Dendritic cell treated with granulocyte-macrophage colony-stimulating factor and Interleukin-4, amounts not matched to agents 40 ng/mL and 50 ng/mL, for 4 days (primary cell): ENCODE measurements around the gene MAN2A2.
A peak's percentile ranks its signal among the peaks of the same experiment; 100 is the strongest.

Experiments
- H3K27ac Mint-ChIP-seq: one replicate; pipeline ENCODE4 v1.8.0; 2022; ENCODE audit warnings: mild to moderate bottlenecking, mixed read lengths
- H3K27me3 Mint-ChIP-seq: one replicate; pipeline ENCODE4 v1.8.0; 2022; ENCODE audit warnings: mild to moderate bottlenecking, mixed read lengths
- H3K36me3 Mint-ChIP-seq: one replicate; pipeline ENCODE4 v1.8.0; 2022; ENCODE audit warnings: low read depth, mixed read lengths
- H3K4me1 Mint-ChIP-seq: one replicate; pipeline ENCODE4 v1.8.0; 2022; ENCODE audit warnings: low read depth, mixed read lengths
- H3K4me3 Mint-ChIP-seq: one replicate; pipeline ENCODE4 v1.8.0; 2022; ENCODE audit warnings: mild to moderate bottlenecking, moderate library complexity, mixed read lengths
- H3K9me3 Mint-ChIP-seq: one replicate; pipeline ENCODE4 v1.8.0; 2022; ENCODE audit warnings: mixed read lengths
- intact Hi-C: fragments of 100-400 bp; cut with micrococcal nuclease; formaldehyde crosslinking; loops from one replicate; pipeline ENCODE4 v1.15.0; 2022

Gene MAN2A2

GRCh38 chr15:90949979-90950675 is 47.0 kb downstream of the MAN2A2 start:
- Mint-ChIP-seq H3K4me3 (no peak overlapping the region), H3K4me1 (peaks cover 41% of the 10 kb centered on the region), H3K27ac (peak overlapping the region; percentile 74), H3K36me3 (peaks cover 94% of the 10 kb centered on the region), H3K9me3 (no peaks in the 10 kb centered on the region), H3K27me3 (no peaks in the 10 kb centered on the region)
- intact Hi-C loops = loop anchor here (10.0 kb wide), 1 partner anchor 325 kb away; no protein-coding TSS in a partner anchor

- Mint-ChIP-seq H3K4me3 (no peak overlapping the region), H3K9me3 (no peaks in the 10 kb centered on the region), H3K36me3 (peaks cover 90% of the 10 kb centered on the region), H3K27ac (no peak overlapping the region), H3K27me3 (no peaks in the 10 kb centered on the region), H3K4me1 (peaks cover 44% of the 10 kb centered on the region)
- intact Hi-C loops = loop anchor here (10.0 kb wide), 1 partner anchor 324 kb away; no protein-coding TSS in a partner anchor
These were observed 47.6 kb downstream of the MAN2A2 start for GRCh38 chr15:90950676-90951075.

GRCh38 chr15:90952901-90953677 is 50.0 kb downstream of the MAN2A2 start:
- intact Hi-C loops = loop anchor here (10.0 kb wide), 1 partner anchor 322 kb away; no protein-coding TSS in a partner anchor
- H3K27me3 Mint-ChIP-seq = no peaks in the 10 kb centered on the region
- H3K36me3 Mint-ChIP-seq = peaks cover 75% of the 10 kb centered on the region
- peaks cover 49% of the 10 kb centered on the region for H3K4me1 Mint-ChIP-seq
- H3K27ac Mint-ChIP-seq = peak overlapping the region; percentile 98
- H3K9me3 Mint-ChIP-seq = no peaks in the 10 kb centered on the region
- no peak overlapping the region for H3K4me3 Mint-ChIP-seq

GRCh38 chr15:90953947-90954711 is 51.0 kb downstream of the MAN2A2 start:
- peaks cover 39% of the 10 kb centered on the region for H3K4me1 Mint-ChIP-seq
- intact Hi-C loops = loop anchor here (2.0 to 10.0 kb wide), 2 partner anchors 41 to 321 kb away; partner anchors contain the start of gene PRC1

GRCh38 chr15:90954712-90955623 is 51.9 kb downstream of the MAN2A2 start, which contains the start of gene RCCD1:
Gene RCCD1 (plus strand): TSS chr15:90954884. CDS start chr15:90956735, 1,851 bp downstream.
- Mint-ChIP-seq H3K27me3 (no peaks in the 10 kb centered on the region), H3K36me3 (peaks cover 65% of the 10 kb centered on the region), H3K4me3 (peak within 1 kb of the TSS; percentile 88), H3K4me1 (peaks cover 36% of the 10 kb centered on the region), H3K9me3 (no peaks in the 10 kb centered on the region), H3K27ac (peak within 1 kb of the TSS; percentile 98)
- intact Hi-C loops = loop anchor here (2.0 to 10.0 kb wide), 3 partner anchors 40 to 320 kb away; partner anchors contain the start of gene PRC1

More at GRCh38 chr15:90953947-90954711, 51.0 kb downstream of the MAN2A2 start:
- Mint-ChIP-seq H3K27me3 (no peaks in the 10 kb centered on the region), H3K27ac (peak overlapping the region; percentile 98), H3K9me3 (no peaks in the 10 kb centered on the region), H3K4me3 (peak overlapping the region; percentile 88), H3K36me3 (peaks cover 65% of the 10 kb centered on the region)

- Mint-ChIP-seq H3K27me3 (no peaks in the 10 kb centered on the region), H3K36me3 (peaks cover 65% of the 10 kb centered on the region), H3K27ac (peak overlapping the region; percentile 98), H3K4me1 (peaks cover 35% of the 10 kb centered on the region), H3K9me3 (no peaks in the 10 kb centered on the region), H3K4me3 (peak overlapping the region; percentile 88)
- intact Hi-C loops = loop anchor here (1.0 to 10.0 kb wide), 4 partner anchors 39 to 319 kb away; partner anchors contain the start of gene PRC1
These were observed 52.6 kb downstream of the MAN2A2 start for GRCh38 chr15:90955624-90956273.

- peaks cover 35% of the 10 kb centered on the region for H3K4me1 Mint-ChIP-seq
- H3K27me3 Mint-ChIP-seq = no peaks in the 10 kb centered on the region
- H3K27ac Mint-ChIP-seq = no peak overlapping the region
- no peaks in the 10 kb centered on the region for H3K9me3 Mint-ChIP-seq
- intact Hi-C loops = loop anchor here (1.0 to 10.0 kb wide), 3 partner anchors 76 to 318 kb away; no protein-coding TSS in a partner anchor
- H3K36me3 Mint-ChIP-seq = peaks cover 66% of the 10 kb centered on the region
- H3K4me3 Mint-ChIP-seq = peak overlapping the region; percentile 73
These were observed 53.4 kb downstream of the MAN2A2 start for GRCh38 chr15:90956274-90957030.

- no peak overlapping the region for H3K27ac Mint-ChIP-seq
These were observed 54.1 kb downstream of the MAN2A2 start for GRCh38 chr15:90957031-90957790.

GRCh38 chr15:90957791-90958190 is 54.7 kb downstream of the MAN2A2 start:
- H3K27ac Mint-ChIP-seq = no peak overlapping the region
- peaks cover 35% of the 10 kb centered on the region for H3K4me1 Mint-ChIP-seq
- H3K27me3 Mint-ChIP-seq = no peaks in the 10 kb centered on the region
- peaks cover 63% of the 10 kb centered on the region for H3K36me3 Mint-ChIP-seq
- no peaks in the 10 kb centered on the region for H3K9me3 Mint-ChIP-seq
- intact Hi-C loops = loop anchor here (5.0 to 10.0 kb wide), 2 partner anchors 75 to 317 kb away; no protein-coding TSS in a partner anchor
- peak overlapping the region; percentile 66 for H3K4me3 Mint-ChIP-seq

More at GRCh38 chr15:90957031-90957790, 54.1 kb downstream of the MAN2A2 start:
- Mint-ChIP-seq H3K9me3 (no peaks in the 10 kb centered on the region), H3K36me3 (peaks cover 66% of the 10 kb centered on the region), H3K27me3 (no peaks in the 10 kb centered on the region), H3K4me1 (peaks cover 35% of the 10 kb centered on the region), H3K4me3 (peak overlapping the region; percentile 73)
- intact Hi-C loops = loop anchor here (5.0 to 10.0 kb wide), 2 partner anchors 75 to 318 kb away; no protein-coding TSS in a partner anchor

- Mint-ChIP-seq H3K9me3 (no peaks in the 10 kb centered on the region), H3K36me3 (peaks cover 62% of the 10 kb centered on the region), H3K4me3 (no peak overlapping the region), H3K4me1 (peaks cover 29% of the 10 kb centered on the region), H3K27ac (no peak overlapping the region), H3K27me3 (no peaks in the 10 kb centered on the region)
- intact Hi-C loops = loop anchor here (5.0 to 10.0 kb wide), 2 partner anchors 73 to 316 kb away; no protein-coding TSS in a partner anchor
These were observed 56.0 kb downstream of the MAN2A2 start for GRCh38 chr15:90959028-90959595.

GRCh38 chr15:90959894-90960293 is 56.8 kb downstream of the MAN2A2 start:
- H3K36me3 Mint-ChIP-seq = peaks cover 66% of the 10 kb centered on the region
- H3K4me3 Mint-ChIP-seq = no peak overlapping the region
- H3K9me3 Mint-ChIP-seq = no peaks in the 10 kb centered on the region
- H3K27me3 Mint-ChIP-seq = no peaks in the 10 kb centered on the region
- no peak overlapping the region for H3K27ac Mint-ChIP-seq
- H3K4me1 Mint-ChIP-seq = peaks cover 24% of the 10 kb centered on the region
- intact Hi-C loops = loop anchor here (5.0 to 10.0 kb wide), 2 partner anchors 72 to 315 kb away; no protein-coding TSS in a partner anchor
